BJ (cell line): ENCODE measurements around the gene C16orf46. TPM values are rescaled to one million over a fixed set of nuclear protein-coding genes. Genes with fewer than 3 reads are reported as not detected.

ENCODE experiments used
- CTCF ChIA-PET: fragments of 350-600 bp; formaldehyde crosslinking; extraction: SDS; loops from one replicate; lab custom pipeline; 2021; ENCODE audit warnings: antibody characterized with exemption, inconsistent platforms; lab: Yijun Ruan, JAX
- POLR2A ChIA-PET: fragments of 300-600 bp; sonication (Branson Sonifier 250); formaldehyde crosslinking; extraction: SDS; loops from one replicate; lab custom pipeline; 2021; ENCODE audit warnings: antibody characterized with exemption; lab: Charles Lee
- DNase-seq: peaks from one replicate; pipeline ENCODE4 v3.0.0-alpha.2; 2011; ENCODE audit warnings: low read depth
- H3K27me3 ChIP-seq: 2 replicates; pipeline ENCODE4 v1.6.0; 2011; ENCODE audit warnings: low read length; ENCODE audit not compliant: control insufficient read depth, insufficient read depth
- H3K36me3 ChIP-seq: 2 replicates; pipeline ENCODE4 v1.5.1; 2011; ENCODE audit warnings: low read length; ENCODE audit not compliant: control insufficient read depth, insufficient read depth
- H3K4me3 ChIP-seq: 2 replicates; pipeline ENCODE4 v1.5.1; 2011; ENCODE audit warnings: low read depth, mild to moderate bottlenecking, control low read depth, low read length
- polyA plus RNA-seq: library from polyadenylated mRNA; depleted of rRNA; stranded (reverse); fragments of >200 nt; gene quantifications from 2 replicates; pipeline ENCODE4 v1.2.3, GENCODE V29; 2011; rRNA removed
- small RNA-seq: library from RNA; depleted of rRNA; stranded (forward); fragments of <200 nt; gene quantifications from one replicate; pipeline ENCODE3, GENCODE V24; 2012; ENCODE audit warnings: low replicate concordance, low read depth; ENCODE audit not compliant: insufficient read length
- TF ChIP-seq, protein P1 (sequence below): IDR thresholded peaks from 2 replicates; pipeline ENCODE4 v1.5.1; 2011; ENCODE audit warnings: low read depth, mild to moderate bottlenecking, control low read depth, inconsistent platforms, low read length, moderate library complexity; ENCODE audit not compliant: insufficient read depth

The C16orf46 gene
- polyA plus RNA-seq, 1 experiment = 0.43 TPM

DNA sequence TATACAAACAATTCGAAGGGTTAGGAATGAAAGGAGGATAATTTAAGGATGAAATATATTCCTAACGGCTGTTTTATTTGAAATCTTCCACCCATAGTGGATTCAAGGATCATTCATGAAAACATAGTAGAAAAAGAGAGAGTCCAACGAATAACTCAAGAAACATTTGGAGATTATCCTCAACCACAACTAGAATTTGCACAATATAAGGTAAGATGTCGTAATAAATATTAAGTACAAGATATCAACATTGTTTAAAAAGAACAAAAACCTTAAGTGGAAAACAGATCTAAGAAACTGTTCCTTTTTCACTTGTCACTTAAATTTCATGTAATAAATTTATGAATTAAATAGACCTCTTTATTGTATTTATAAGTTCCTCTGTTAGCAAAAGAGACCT, 50.6 kb downstream of the C16orf46 start:
- Histone ChIP-seq H3K4me3 (no peak overlapping the region), H3K27me3 (no peaks in the 10 kb centered on the region), H3K36me3 (no peaks in the 10 kb centered on the region)
- POLR2A ChIA-PET = no interaction called here
- CTCF ChIA-PET = interaction anchor here (0.6 to 0.9 kb wide), 4 partner anchors 23 to 711 kb away, joined by 3 to 5 read pairs (median 4); no protein-coding TSS in a partner anchor
- TF ChIP-seq, protein P1, sequence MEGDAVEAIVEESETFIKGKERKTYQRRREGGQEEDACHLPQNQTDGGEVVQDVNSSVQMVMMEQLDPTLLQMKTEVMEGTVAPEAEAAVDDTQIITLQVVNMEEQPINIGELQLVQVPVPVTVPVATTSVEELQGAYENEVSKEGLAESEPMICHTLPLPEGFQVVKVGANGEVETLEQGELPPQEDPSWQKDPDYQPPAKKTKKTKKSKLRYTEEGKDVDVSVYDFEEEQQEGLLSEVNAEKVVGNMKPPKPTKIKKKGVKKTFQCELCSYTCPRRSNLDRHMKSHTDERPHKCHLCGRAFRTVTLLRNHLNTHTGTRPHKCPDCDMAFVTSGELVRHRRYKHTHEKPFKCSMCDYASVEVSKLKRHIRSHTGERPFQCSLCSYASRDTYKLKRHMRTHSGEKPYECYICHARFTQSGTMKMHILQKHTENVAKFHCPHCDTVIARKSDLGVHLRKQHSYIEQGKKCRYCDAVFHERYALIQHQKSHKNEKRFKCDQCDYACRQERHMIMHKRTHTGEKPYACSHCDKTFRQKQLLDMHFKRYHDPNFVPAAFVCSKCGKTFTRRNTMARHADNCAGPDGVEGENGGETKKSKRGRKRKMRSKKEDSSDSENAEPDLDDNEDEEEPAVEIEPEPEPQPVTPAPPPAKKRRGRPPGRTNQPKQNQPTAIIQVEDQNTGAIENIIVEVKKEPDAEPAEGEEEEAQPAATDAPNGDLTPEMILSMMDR = no peak
- no peak for DNase-seq

DNA sequence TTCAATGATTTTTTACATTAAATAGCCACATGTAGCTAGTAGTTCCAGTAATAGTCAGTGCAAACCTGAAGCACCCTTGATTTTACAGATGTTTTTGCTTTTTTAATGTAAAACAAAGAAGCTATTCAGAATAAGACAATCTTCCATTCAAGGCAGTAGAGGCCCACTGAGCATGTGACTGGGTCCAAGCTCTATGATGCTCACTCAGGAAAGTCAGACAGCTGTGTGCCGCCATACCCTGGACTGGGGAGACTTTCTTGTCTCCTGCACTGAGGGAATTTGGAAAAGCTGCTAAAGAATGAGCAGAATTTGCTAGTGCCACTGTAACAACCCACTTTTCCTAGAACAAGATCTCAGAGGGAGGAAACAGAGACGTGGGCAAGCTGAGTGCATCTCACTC, 58.5 kb downstream of the C16orf46 start:
- H3K36me3 ChIP-seq = peaks cover 2% of the 10 kb centered on the region; the same call in 1 of the 2 replicates
- TF ChIP-seq, protein P1 = no peak
- DNase-seq = no peak
- ChIA-PET POLR2A (no interaction called here), CTCF (interaction anchor here (0.6 to 4.7 kb wide), 5 partner anchors 13 to 217 kb away, joined by 3 to 27 read pairs (median 4); partner anchors contain the start of gene ATMIN)
- H3K27me3 ChIP-seq = no peaks in the 10 kb centered on the region
- H3K4me3 ChIP-seq = no peak overlapping the region

DNA sequence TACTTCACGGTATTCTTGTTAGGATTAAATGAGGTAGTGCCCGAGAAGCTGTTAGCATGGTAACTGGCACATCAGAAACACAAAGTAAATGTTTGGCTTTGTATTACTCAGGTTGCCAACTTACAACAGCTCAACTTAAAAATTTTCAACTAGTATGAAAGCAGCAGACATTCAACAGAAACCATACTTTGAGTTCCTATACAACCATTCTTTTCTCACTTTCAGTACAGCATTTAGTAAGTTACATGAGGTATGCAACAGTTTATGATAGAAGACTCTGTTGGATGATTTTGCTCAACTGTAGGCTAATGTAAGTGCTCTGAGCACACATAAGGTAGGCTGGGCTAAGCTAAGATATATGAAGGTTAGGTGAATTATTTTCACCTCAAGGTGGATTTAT, 62.4 kb downstream of the C16orf46 start:
- Histone ChIP-seq H3K4me3 (no peak overlapping the region), H3K27me3 (no peaks in the 10 kb centered on the region), H3K36me3 (no peaks in the 10 kb centered on the region)
- CTCF ChIA-PET = interaction anchor here (0.6 to 3.5 kb wide), 4 partner anchors 9 to 709 kb away, joined by 3 to 14 read pairs (median 4); partner anchors contain the start of gene ATMIN
- no peak for DNase-seq
- POLR2A ChIA-PET = no interaction called here
- TF ChIP-seq, protein P1 = no peak

DNA sequence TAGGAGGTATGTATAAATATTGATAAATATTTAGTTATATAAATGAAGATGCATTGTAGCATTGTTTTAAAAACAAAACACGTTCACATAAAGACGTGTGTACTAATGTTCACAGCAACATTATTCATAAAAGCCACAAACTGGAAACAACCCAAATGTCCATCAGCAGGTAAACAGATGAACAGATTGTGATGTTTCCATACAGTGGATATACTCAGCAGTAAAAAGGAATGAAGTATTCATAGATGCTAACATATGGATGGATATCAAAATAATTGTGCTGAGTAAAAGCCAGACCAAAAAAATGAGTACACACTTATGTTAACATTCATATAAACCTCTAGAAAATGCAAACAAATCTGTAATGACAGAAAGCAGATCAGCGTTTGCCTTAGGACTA, 64.1 kb downstream of the C16orf46 start:
- CTCF ChIA-PET = interaction anchor here (3.5 kb wide), 1 partner anchor 22 kb away, joined by 14 read pairs; the partner anchor contains the start of gene ATMIN

More for the DNA sequence above, 64.1 kb downstream of the C16orf46 start:
- no peak for DNase-seq
- Histone ChIP-seq H3K36me3 (no peaks in the 10 kb centered on the region), H3K4me3 (no peak overlapping the region), H3K27me3 (no peaks in the 10 kb centered on the region)
- POLR2A ChIA-PET = no interaction called here
- TF ChIP-seq, protein P1 = no peak

Small RNA genes lying within 50 kb of the gene (small RNA-seq; reads per million reads assigned to genes)
- not detected for gene AC092718.3
- not detected for gene RNU6-1191P

Other genes starting within 250 kb of the C16orf46 start
- 56.4 and 101 TPM in 2 replicates for gene CMC2, start 70.4 kb downstream of the C16orf46 start, polyA plus RNA-seq
- gene CENPN, start 70.0 kb downstream of the C16orf46 start, polyA plus RNA-seq = 24.8 and 38.2 TPM in 2 replicates
- gene ATMIN, start 41.4 kb downstream of the C16orf46 start, polyA plus RNA-seq = 22.3 and 34.7 TPM in 2 replicates
- gene GCSH, start 19.2 kb upstream of the C16orf46 start, polyA plus RNA-seq = 6.2 and 11.1 TPM in 2 replicates
- not detected in 2 replicates for gene BCO1, start 161.5 kb upstream of the C16orf46 start, polyA plus RNA-seq
- 2.1 and 4.1 TPM in 2 replicates for gene GAN, start 237.7 kb upstream of the C16orf46 start, polyA plus RNA-seq